Measurements from ENCODE around the gene SCP2D1. TPM values are rescaled to one million over a fixed set of nuclear protein-coding genes. Genes with fewer than 3 reads are reported as not detected.

Gene SCP2D1
- total RNA-seq, 2 donors from 2014 or later: 2.3 TPM; not detected in 1

- H3K36me3 ChIP-seq: no peaks in the 10 kb centered on the region
- intact Hi-C loops (cut with DNase I): no loop called here
- H3K27me3 ChIP-seq (replicated peaks; ENCODE audit: insufficient read depth): no peaks in the 10 kb centered on the region
- no peaks in the 10 kb centered on the region for H3K4me1 ChIP-seq (replicated peaks)
- no peak for DNase-seq (ENCODE audit: low spot score)
- no peak overlapping the region for H3K4me3 ChIP-seq
- TF ChIP-seq POLR2A (IDR thresholded peaks at IDR 0.05) (no peak), POLR2AphosphoS5 (IDR thresholded peaks at IDR 0.05) (no peak), CTCF (IDR thresholded peaks at IDR 0.05) (no peak)
- H3K9me3 ChIP-seq: no peaks in the 10 kb centered on the region
- no peak overlapping the region for H3K27ac ChIP-seq
- 66% methylated on average over 5 of the region's 5 CpGs for WGBS
These were observed 31.4 kb downstream of the SCP2D1 start for GRCh38 chr20:18845017-18845416.

- intact Hi-C loops (cut with DNase I): no loop called here
- 72% methylated on average over 7 of the region's 7 CpGs for WGBS
- Histone ChIP-seq H3K27ac (no peak overlapping the region), H3K4me1 (replicated peaks) (no peaks in the 10 kb centered on the region), H3K36me3 (no peaks in the 10 kb centered on the region), H3K4me3 (no peak overlapping the region), H3K9me3 (no peaks in the 10 kb centered on the region), H3K27me3 (replicated peaks; ENCODE audit: insufficient read depth) (no peaks in the 10 kb centered on the region)
- DNase-seq (ENCODE audit: low spot score): no peak
- no peak for TF ChIP-seq POLR2A (IDR thresholded peaks at IDR 0.05)
- no peak for TF ChIP-seq POLR2AphosphoS5 (IDR thresholded peaks at IDR 0.05)
- TF ChIP-seq CTCF (IDR thresholded peaks at IDR 0.05): no peak
These were observed 33.7 kb downstream of the SCP2D1 start for GRCh38 chr20:18847226-18847755.

- DNase-seq (ENCODE audit: low spot score): no peak
- WGBS: 74% methylated on average over 3 of the region's 3 CpGs
- TF ChIP-seq POLR2AphosphoS5 (IDR thresholded peaks at IDR 0.05): no peak
- no peak for TF ChIP-seq POLR2A (IDR thresholded peaks at IDR 0.05)
- TF ChIP-seq CTCF (IDR thresholded peaks at IDR 0.05): no peak
- Histone ChIP-seq H3K36me3 (no peaks in the 10 kb centered on the region), H3K4me3 (no peak overlapping the region), H3K27me3 (replicated peaks; ENCODE audit: insufficient read depth) (no peaks in the 10 kb centered on the region), H3K4me1 (replicated peaks) (no peaks in the 10 kb centered on the region), H3K27ac (no peak overlapping the region), H3K9me3 (no peaks in the 10 kb centered on the region)
- intact Hi-C loops (cut with DNase I): no loop called here
These were observed 35.5 kb downstream of the SCP2D1 start for GRCh38 chr20:18849131-18849530.

- H3K4me3 ChIP-seq: no peak overlapping the region
- no peaks in the 10 kb centered on the region for H3K9me3 ChIP-seq
- no peak overlapping the region for H3K27ac ChIP-seq
- no peaks in the 10 kb centered on the region for H3K4me1 ChIP-seq (replicated peaks)
- no peaks in the 10 kb centered on the region for H3K27me3 ChIP-seq (replicated peaks; ENCODE audit: insufficient read depth)
- DNase-seq (ENCODE audit: low spot score): no peak
- no peaks in the 10 kb centered on the region for H3K36me3 ChIP-seq
- TF ChIP-seq POLR2AphosphoS5 (IDR thresholded peaks at IDR 0.05) (no peak), CTCF (IDR thresholded peaks at IDR 0.05) (no peak), POLR2A (IDR thresholded peaks at IDR 0.05) (no peak)
- intact Hi-C loops (cut with DNase I): no loop called here
These were observed 38.0 kb downstream of the SCP2D1 start for GRCh38 chr20:18851629-18852028.

- no peak for DNase-seq (ENCODE audit: low spot score)
- 78% methylated on average over 3 of the region's 3 CpGs for WGBS
- Histone ChIP-seq H3K4me1 (replicated peaks) (no peaks in the 10 kb centered on the region), H3K27me3 (replicated peaks; ENCODE audit: insufficient read depth) (no peaks in the 10 kb centered on the region), H3K4me3 (no peak overlapping the region), H3K27ac (no peak overlapping the region), H3K36me3 (no peaks in the 10 kb centered on the region), H3K9me3 (no peaks in the 10 kb centered on the region)
- intact Hi-C loops (cut with DNase I): no loop called here
- TF ChIP-seq POLR2A (IDR thresholded peaks at IDR 0.05): no peak
- no peak for TF ChIP-seq CTCF (IDR thresholded peaks at IDR 0.05)
- no peak for TF ChIP-seq POLR2AphosphoS5 (IDR thresholded peaks at IDR 0.05)
These were observed 38.7 kb downstream of the SCP2D1 start for GRCh38 chr20:18852318-18852717.

Measured in prostate gland (tissue), 2 donors.